Stimulated activated memory B cell treated with anti-CD40 and anti-IgM and Interleukin-4, amounts not matched to agents 10 μg/mL and 1 μg/mL and 100 μg/mL, for 72 hours (primary cell): ENCODE measurements around the gene SUSD6.
"Not testable (repeated sequence)": the region's sequence is repeated elsewhere in the genome, so short reads cannot be mapped to it uniquely, and the experiment has no call there.

Experiments used
- ATAC-seq: fragments of 150-1000 bp; cut with Tn5 transposase; 2 replicates; pipeline ENCODE4 v1.10.0; 2021
- H3K27ac Mint-ChIP-seq: one replicate; pipeline ENCODE4 v1.8.0; 2022; ENCODE audit warnings: mild to moderate bottlenecking, mixed read lengths
- H3K27me3 Mint-ChIP-seq: one replicate; pipeline ENCODE4 v1.8.0; 2022; ENCODE audit warnings: mixed read lengths
- H3K36me3 Mint-ChIP-seq: one replicate; pipeline ENCODE4 v1.8.0; 2022; ENCODE audit warnings: mixed read lengths
- H3K4me1 Mint-ChIP-seq: one replicate; pipeline ENCODE4 v1.8.0; 2022; ENCODE audit warnings: mixed read lengths
- H3K4me3 Mint-ChIP-seq: one replicate; pipeline ENCODE4 v1.8.0; 2022; ENCODE audit warnings: mild to moderate bottlenecking, moderate library complexity, mixed read lengths
- H3K9me3 Mint-ChIP-seq: one replicate; pipeline ENCODE4 v1.8.0; 2022; ENCODE audit warnings: mixed read lengths

Gene SUSD6

DNA sequence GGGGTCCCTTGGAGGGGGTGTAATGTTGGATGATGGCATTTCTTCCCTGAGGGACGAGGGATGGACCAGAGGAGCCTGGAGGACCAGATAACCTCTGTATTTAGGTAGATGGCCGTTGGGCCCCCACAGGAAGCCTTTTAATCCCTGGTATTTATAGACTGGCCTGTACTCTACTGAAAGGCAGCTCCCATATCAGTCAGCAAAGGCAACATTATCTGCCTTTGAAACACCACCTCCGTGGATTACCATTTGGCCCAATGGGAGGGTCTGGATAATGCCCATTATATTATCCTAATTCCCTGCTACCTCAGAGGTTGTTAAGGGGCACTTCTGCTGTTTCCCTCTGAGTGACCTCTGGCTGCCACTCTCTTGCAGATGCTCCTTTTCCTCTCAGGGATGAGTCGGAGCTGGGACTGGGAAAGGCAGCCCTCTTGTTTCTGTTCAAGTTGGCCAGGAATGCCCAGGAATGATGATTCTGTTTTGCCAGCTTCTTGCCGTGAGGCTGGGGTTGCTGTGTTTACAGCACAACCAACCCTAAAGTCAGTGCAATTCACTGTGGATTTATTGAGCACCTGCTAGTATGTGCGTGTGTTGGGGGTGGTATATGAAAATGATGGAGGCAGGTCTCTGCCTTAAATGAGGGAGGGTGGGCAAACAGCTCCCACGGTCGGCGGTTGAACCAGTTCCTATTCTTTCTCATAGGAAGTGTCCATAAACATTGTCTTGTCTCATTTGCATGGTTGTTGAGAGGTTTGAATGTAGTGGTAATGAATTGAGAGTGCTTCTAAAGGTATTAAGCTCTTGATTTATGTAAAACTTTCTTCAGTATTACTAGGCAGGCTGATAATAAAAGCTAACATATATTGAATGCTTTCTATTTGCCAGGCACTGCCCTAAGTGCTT lies 18.1 kb downstream of the SUSD6 start:
- ATAC-seq, result peak; percentile 39
- Mint-ChIP-seq H3K27ac (peak overlapping the region; percentile 57), H3K36me3 (peaks cover 22% of the 10 kb centered on the region), H3K27me3 (no peaks in the 10 kb centered on the region), H3K4me3 (peak overlapping the region; percentile 11), H3K9me3 (no peaks in the 10 kb centered on the region), H3K4me1 (peaks cover 95% of the 10 kb centered on the region)

DNA sequence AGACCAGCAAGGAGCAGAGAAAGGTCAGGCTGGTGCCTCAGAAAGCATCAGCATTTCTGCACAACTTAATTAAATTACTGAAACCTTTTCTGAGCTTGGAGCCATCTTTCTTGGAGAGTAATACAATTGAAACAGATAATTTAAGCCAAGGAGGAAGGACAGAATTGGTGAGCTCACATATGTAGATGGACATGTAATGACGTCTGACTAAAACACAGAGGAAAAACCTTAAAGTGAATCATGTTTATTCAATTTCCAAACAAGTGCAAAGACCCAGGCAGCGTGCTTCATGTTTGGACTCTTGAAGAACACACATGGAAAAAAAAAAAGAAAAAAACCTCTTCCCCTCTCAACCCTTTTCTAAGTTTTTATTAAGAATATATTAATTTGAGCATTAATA lies 19.0 kb downstream of the SUSD6 start:
- peak overlapping the region; percentile 57 for H3K27ac Mint-ChIP-seq
- no peaks in the 10 kb centered on the region for H3K27me3 Mint-ChIP-seq
- H3K4me3 Mint-ChIP-seq, result peak overlapping the region; percentile 30
- ATAC-seq, result no peak
- H3K9me3 Mint-ChIP-seq, result no peaks in the 10 kb centered on the region
- peaks cover 22% of the 10 kb centered on the region for H3K36me3 Mint-ChIP-seq
- peaks cover 95% of the 10 kb centered on the region for H3K4me1 Mint-ChIP-seq

DNA sequence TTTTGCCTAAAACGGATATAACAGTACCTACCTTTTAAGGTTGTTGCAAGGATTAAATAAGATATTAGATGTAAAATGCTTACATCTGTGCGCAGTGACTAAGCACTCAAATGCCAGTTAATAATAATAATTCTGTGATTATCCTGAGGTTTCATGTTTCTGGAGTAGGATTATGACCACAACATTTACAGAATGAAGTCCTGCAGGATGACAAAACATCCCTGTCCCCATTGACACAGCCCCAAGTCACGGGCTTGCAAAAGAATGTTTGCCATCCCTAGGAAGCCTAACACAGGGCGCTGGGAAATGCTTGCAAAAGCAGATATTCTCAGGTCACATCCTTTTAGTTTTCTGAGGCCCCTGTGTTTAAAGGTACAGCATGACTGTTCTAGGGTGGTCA lies 20.1 kb downstream of the SUSD6 start:
- Mint-ChIP-seq H3K36me3 (peaks cover 22% of the 10 kb centered on the region), H3K27ac (peak overlapping the region; percentile 79), H3K27me3 (no peaks in the 10 kb centered on the region), H3K4me3 (no peak overlapping the region), H3K4me1 (peaks cover 95% of the 10 kb centered on the region), H3K9me3 (no peaks in the 10 kb centered on the region)
- ATAC-seq, result no peak

DNA sequence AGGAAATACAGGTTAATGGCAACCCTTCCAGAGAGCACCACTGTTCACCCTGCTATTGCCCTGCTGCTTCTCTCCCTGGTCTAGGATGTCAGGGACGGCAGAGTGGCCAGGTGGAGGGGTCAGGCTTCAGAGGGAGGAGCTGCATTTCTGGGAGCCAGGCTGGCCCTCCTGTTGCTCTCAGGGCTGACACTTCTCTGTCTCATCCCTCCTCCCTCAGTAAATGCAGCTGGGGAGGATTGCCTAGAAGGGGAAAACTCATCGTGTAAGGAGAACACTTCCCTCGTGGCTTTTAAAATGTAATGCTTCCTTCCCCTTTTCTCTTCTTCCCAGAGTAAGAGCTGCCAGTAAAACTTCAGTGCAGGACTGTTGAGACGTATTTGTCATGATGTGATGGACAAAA lies 20.8 kb downstream of the SUSD6 start:
- no peak for ATAC-seq
- peaks cover 95% of the 10 kb centered on the region for H3K4me1 Mint-ChIP-seq
- H3K27ac Mint-ChIP-seq, result peak overlapping the region; percentile 79
- H3K4me3 Mint-ChIP-seq, result peak overlapping the region; percentile 6
- H3K9me3 Mint-ChIP-seq, result no peaks in the 10 kb centered on the region
- no peaks in the 10 kb centered on the region for H3K27me3 Mint-ChIP-seq
- H3K36me3 Mint-ChIP-seq, result peaks cover 22% of the 10 kb centered on the region

DNA sequence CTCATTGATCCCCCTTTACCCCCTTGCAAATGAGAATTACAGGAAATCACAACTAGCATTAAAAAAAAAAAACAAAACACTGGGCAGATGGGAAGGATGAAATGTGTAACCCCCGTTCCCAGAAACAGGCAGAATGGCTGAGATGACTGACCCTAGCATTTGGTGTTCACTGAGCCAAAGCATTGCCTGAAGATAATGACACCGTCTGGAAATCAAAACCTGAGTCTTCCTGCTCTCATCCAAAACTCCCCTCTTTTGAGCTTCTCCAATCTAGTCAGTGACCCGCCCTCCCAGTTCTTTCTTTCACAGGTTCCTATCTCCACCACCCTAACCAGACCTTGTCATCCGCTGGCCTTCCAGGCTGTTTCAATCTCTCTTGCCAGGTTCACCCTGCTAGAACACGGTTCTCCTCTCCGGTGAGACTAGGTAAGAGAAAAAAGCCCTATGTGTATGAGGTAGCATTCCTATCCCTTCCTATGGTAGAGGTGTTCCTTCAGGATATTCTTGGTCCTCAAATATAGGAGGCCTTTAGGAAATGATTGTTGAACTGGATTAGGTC lies 21.3 kb downstream of the SUSD6 start:
- Mint-ChIP-seq H3K4me1 (peaks cover 96% of the 10 kb centered on the region), H3K36me3 (peaks cover 22% of the 10 kb centered on the region), H3K4me3 (peak overlapping the region; percentile 6), H3K9me3 (no peaks in the 10 kb centered on the region), H3K27me3 (no peaks in the 10 kb centered on the region), H3K27ac (peak overlapping the region; percentile 79)
- no peak for ATAC-seq

DNA sequence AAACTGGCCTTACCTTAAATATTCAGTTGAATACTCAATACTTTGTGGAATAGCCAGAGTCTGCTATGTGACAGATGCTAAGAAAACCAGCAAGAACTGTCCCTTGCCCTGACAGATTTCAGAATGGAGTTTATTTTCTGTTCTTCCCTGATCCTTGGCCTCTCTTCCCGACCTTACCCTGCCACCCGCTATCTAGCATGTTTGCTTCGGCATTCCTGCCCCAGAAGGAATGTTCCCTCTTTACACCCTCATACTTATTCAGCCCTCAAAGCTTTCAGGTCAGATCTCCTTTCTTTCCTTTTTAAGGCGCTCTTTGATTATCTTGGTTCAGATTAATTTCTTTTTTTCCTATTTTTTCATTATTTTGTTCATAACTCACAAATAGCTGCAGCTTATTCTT lies 21.8 kb downstream of the SUSD6 start:
- Mint-ChIP-seq H3K36me3 (peaks cover 22% of the 10 kb centered on the region), H3K9me3 (no peaks in the 10 kb centered on the region), H3K27ac (peak overlapping the region; percentile 79), H3K27me3 (no peaks in the 10 kb centered on the region), H3K4me1 (peaks cover 96% of the 10 kb centered on the region), H3K4me3 (no peak overlapping the region)
- ATAC-seq, result no peak

DNA sequence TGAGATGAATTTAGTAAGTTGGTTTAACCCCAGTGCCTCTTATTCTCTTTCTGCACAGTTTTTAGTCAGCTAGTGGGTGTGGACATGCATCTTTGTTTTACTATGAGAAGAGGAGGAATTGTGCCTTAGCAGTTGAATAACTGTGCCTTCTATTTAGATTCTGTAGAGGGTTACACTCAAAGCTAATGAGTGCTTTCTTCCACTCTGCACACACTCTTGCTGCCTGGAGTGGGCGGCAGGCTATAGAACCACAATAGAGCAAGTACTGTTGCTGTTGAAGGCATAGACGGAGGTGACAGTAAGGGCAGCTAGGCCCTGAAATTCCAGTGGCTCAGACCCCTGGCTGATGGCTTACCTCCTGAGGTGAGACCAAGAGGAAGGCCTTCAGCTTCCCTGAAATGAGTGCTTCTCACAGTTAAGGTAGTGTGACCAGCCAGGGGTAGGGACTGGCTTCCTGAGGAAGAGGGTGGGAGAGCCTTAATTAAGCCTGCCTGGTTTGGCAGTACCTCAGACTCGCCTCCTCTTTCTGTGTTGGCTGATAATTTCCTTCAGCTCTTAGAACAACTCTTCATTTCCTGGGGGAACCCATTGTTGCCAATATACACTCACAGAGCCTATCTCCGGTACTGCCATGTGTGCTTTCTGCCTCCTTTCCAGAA lies 24.7 kb downstream of the SUSD6 start:
- Mint-ChIP-seq H3K4me1 (peaks cover 98% of the 10 kb centered on the region), H3K27me3 (no peaks in the 10 kb centered on the region), H3K27ac (peak overlapping the region; percentile 79), H3K4me3 (peak overlapping the region; percentile 7), H3K36me3 (peaks cover 23% of the 10 kb centered on the region), H3K9me3 (peaks cover 4% of the 10 kb centered on the region)
- ATAC-seq, result peak; percentile 69

DNA sequence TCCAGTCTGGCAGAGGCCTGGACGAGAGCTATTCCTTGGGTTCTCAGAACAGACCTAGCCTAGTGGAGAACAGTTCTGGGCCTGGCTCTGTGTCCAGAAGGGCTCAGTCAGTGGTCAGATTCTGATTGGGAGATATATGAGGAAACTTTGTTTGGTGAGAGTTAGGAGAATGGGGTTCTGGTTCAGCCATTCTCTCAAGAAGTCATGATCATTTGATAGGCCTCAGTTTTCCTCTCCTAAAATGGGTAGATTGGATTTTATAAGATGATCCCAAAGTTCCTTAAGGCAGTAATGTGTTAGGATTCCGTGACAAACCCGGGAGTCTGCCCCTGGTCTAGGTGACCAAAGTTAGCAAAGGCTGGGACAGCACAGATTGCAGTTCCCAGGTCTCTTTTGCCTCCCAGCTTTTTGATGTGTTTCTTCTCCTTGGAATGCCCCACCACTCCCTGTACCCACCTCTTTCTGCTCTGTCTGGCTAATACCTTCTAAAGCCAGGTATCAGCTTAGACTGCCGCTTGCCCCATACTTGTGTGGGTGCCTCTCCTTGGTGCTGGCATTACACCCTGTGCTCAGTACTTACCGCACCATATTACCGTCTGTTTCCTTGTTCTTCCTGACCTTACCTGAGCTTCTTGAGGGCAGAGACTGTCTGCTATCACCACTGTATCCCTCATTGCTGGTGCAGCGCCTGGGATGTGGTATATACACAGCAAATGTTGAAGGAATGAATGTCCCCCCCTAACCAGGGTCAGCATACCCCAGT lies 25.5 kb downstream of the SUSD6 start:
- Mint-ChIP-seq H3K4me3 (peak overlapping the region; percentile 4), H3K9me3 (peaks cover 7% of the 10 kb centered on the region), H3K36me3 (peaks cover 31% of the 10 kb centered on the region), H3K27ac (peak overlapping the region; percentile 79), H3K4me1 (peaks cover 96% of the 10 kb centered on the region), H3K27me3 (no peaks in the 10 kb centered on the region)
- no peak for ATAC-seq

DNA sequence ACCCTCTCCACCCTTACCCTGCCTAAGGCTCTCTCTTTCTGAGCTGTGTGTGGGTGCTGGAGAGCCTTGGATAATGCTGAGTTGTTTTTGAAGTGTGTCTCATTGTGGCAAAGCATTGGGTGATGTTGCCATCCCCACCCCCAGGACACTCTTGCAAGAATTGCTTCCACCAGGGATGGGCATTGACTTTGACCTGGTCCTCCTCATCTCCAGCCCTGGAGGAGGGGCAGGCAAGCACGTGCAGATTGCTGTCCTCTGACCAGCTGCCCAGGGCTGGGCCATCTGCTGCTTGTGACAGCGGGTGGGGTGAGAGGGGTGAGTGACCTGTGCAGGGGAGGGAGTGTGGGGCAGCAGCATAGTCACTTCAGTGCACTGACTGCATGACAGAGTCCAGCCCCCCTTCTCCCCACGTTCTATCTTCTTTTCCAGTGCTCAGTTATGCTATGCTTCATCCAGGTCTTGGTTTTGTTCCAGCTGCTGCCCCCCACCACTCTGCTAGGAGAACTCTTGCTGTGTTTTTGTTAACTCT lies 26.2 kb downstream of the SUSD6 start:
- H3K36me3 Mint-ChIP-seq, result peaks cover 36% of the 10 kb centered on the region
- peak overlapping the region; percentile 40 for H3K4me3 Mint-ChIP-seq
- H3K9me3 Mint-ChIP-seq, result peaks cover 11% of the 10 kb centered on the region
- ATAC-seq, result no peak
- H3K4me1 Mint-ChIP-seq, result peaks cover 96% of the 10 kb centered on the region
- peak overlapping the region; percentile 79 for H3K27ac Mint-ChIP-seq
- H3K27me3 Mint-ChIP-seq, result no peaks in the 10 kb centered on the region

DNA sequence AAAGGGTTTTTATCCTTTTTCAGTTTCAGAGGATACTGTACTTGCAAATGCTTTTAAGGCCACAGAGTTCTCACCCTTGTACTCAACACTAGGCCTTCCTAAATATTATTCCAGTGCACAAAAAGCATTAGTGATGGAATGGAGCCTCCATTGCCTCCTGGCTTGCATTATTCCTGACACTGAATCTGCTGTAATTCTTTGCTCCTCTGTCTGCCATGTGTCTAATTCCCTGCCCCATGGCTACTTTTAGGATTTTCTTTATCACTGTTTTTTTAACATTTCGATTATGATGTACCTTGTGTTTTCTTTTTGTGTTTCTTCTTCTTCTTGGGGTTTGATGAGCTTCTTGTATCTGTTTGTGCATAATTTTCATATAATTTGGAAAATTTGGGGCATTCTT lies 29.5 kb downstream of the SUSD6 start:
- ATAC-seq, result no peak
- Mint-ChIP-seq H3K4me1 (peaks cover 95% of the 10 kb centered on the region), H3K27ac (peak overlapping the region; percentile 79), H3K9me3 (peaks cover 16% of the 10 kb centered on the region), H3K4me3 (no peak overlapping the region), H3K27me3 (no peaks in the 10 kb centered on the region), H3K36me3 (peaks cover 56% of the 10 kb centered on the region)

DNA sequence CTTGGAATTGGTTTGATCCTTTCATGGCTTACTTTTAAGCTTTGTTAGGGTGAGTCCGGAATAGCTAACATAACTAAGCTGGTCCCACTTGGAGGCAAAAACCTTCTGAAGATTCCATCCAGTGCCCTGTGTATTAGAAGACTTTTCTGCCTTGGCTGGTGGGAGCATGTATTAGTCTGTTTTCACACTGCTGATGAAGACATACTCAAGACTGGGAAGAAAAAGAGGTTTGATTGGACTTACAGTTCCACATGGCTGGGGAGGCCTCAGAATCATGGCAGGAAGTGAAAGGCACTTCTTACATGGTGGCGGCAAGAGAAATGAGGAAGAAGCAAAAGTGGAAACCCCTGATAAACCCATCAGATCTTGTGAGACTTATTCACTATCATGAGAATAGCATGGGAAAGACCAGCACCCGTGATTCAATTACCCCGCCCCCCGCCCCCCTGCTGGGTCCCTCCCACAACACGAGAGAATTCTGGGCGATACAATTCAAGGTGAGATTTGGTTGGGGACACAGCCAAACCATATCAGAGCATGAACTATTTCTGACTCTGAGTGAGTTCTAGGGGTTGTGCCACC lies 30.9 kb downstream of the SUSD6 start:
- H3K27me3 Mint-ChIP-seq, ATAC-seq, H3K4me3 Mint-ChIP-seq: not testable (repeated sequence)
- Mint-ChIP-seq H3K9me3 (peaks cover 16% of the 10 kb centered on the region), H3K4me1 (peaks cover 94% of the 10 kb centered on the region), H3K36me3 (peaks cover 62% of the 10 kb centered on the region), H3K27ac (peak overlapping the region; percentile 88)

DNA sequence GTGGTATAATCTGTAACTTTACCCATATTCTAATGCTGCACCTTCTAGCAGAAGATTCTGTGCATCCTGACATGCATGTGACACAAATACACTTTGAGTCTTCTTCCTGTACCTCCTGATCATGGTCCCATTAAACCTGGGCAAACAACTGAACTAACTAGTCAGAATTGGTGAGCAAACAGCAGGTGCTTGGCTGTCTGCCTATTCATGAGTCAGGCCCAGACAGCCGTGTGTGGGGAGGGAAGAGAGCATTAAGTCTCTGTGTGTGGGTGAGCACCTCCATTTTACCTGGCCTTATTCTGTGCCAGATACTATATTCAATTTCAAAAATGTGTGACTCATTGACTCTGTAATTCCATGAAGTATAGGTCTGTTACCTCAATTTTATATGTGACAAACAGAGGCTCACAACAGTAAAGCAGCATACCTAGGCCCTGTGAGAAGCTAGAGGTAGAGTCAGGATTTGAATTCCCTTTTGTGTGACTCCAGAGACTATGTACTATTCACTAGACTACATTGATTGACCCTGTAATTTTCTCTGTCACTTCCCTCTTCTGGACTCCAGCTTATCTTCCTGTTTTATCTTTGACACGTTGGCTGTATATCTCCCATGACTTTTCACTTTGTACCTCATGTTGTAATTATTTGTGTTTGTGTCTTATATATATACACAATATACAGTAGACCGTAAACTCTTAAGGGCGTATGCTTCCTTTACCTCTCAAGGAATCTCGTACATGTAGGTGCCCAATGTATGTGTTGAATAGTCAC lies 32.2 kb downstream of the SUSD6 start:
- Mint-ChIP-seq H3K9me3 (peaks cover 16% of the 10 kb centered on the region), H3K36me3 (peaks cover 63% of the 10 kb centered on the region), H3K4me3 (no peak overlapping the region), H3K27me3 (no peaks in the 10 kb centered on the region), H3K27ac (peak overlapping the region; percentile 88), H3K4me1 (peaks cover 93% of the 10 kb centered on the region)
- no peak for ATAC-seq

DNA sequence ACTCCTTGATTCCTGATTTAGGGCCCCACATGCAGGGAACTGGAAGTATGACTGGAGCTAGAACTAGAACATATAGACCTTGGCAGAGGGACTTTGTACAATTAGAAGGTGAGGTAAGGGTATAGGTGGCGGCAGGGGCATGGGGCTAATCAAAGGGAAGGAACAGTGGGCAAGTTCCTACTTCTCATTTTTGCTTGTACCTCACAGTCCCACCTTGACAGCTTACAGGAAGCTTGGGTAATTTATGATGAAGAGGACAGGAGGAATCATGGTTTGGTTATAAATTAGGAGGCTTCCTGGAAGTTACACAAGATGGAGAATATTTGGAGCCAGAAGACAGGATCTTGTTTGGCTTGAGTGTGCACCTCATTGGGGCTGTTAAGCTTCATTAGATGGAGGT lies 33.4 kb downstream of the SUSD6 start:
- H3K27ac Mint-ChIP-seq, result peak overlapping the region; percentile 88
- no peak overlapping the region for H3K4me3 Mint-ChIP-seq
- H3K36me3 Mint-ChIP-seq, result peaks cover 67% of the 10 kb centered on the region
- H3K9me3 Mint-ChIP-seq, result peaks cover 16% of the 10 kb centered on the region
- H3K4me1 Mint-ChIP-seq, result peaks cover 93% of the 10 kb centered on the region
- H3K27me3 Mint-ChIP-seq, result no peaks in the 10 kb centered on the region
- ATAC-seq, result no peak

DNA sequence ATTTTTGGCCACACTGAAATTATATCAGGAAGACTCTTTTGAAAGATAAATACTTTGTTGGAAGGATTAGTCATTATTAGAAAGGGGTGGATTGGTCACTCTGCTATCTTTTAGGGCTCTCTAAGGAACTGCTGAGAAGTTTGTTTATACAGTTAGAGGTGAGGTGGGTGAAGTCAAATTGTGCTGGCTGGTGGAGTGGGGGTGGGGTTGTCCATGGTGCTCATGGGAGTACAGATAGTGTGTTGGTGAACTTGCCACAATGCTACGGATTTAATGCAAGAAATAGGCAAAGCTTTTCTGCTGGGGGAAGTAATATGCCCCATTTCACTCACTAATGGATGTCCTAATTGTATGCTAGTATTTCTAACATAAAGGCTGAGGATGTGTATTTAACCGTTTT lies 35.8 kb downstream of the SUSD6 start:
- no peaks in the 10 kb centered on the region for H3K27me3 Mint-ChIP-seq
- no peak overlapping the region for H3K4me3 Mint-ChIP-seq
- H3K9me3 Mint-ChIP-seq, result peaks cover 7% of the 10 kb centered on the region
- no peak for ATAC-seq
- H3K27ac Mint-ChIP-seq, result peak overlapping the region; percentile 85
- peaks cover 48% of the 10 kb centered on the region for H3K36me3 Mint-ChIP-seq
- peaks cover 97% of the 10 kb centered on the region for H3K4me1 Mint-ChIP-seq
